GM23248 (cell line): Measurements from ENCODE around the gene IGFALS. TPM values are rescaled to one million over a fixed set of nuclear protein-coding genes. Genes with fewer than 3 reads are reported as not detected.

Source experiments
- DNase-seq: peaks from one replicate; pipeline ENCODE4 v3.0.0-alpha.2; 2015
- H2AFZ ChIP-seq: fragments of 200-600 bp; sonication (generic); 2 replicates; pipeline ENCODE4 v1.6.1; 2016; ENCODE audit warnings: antibody characterized with exemption
- H3F3A ChIP-seq: fragments of 200-600 bp; sonication (generic); 2 replicates; pipeline ENCODE4 v1.6.1; 2016; ENCODE audit warnings: mild to moderate bottlenecking, antibody characterized with exemption, mixed run types; ENCODE audit not compliant: insufficient read depth
- H3K27ac ChIP-seq: fragments of 200-600 bp; sonication (generic); 2 replicates; pipeline ENCODE4 v1.5.1; 2016; ENCODE audit warnings: mild to moderate bottlenecking
- H3K27me3 ChIP-seq: fragments of 200-600 bp; sonication (generic); replicated peaks from 2 replicates; pipeline ENCODE4 v1.6.1; 2016; ENCODE audit warnings: mild to moderate bottlenecking; ENCODE audit not compliant: insufficient read depth
- H3K36me3 ChIP-seq: fragments of 200-600 bp; sonication (generic); 2 replicates; pipeline ENCODE4 v1.6.1; 2016; ENCODE audit warnings: low read depth, mild to moderate bottlenecking
- H3K4me1 ChIP-seq: fragments of 200-600 bp; sonication (generic); 2 replicates; pipeline ENCODE4 v1.6.1; 2016; ENCODE audit warnings: mild to moderate bottlenecking; ENCODE audit not compliant: insufficient read depth
- H3K4me2 ChIP-seq: fragments of 200-600 bp; sonication (generic); one replicate; pipeline ENCODE4 v1.6.1; 2016; ENCODE audit warnings: mild to moderate bottlenecking; ENCODE audit not compliant: unreplicated experiment
- H3K4me3 ChIP-seq: fragments of 200-600 bp; sonication (generic); 2 replicates; pipeline ENCODE4 v1.5.1; 2016; ENCODE audit warnings: mild to moderate bottlenecking
- H3K79me2 ChIP-seq: fragments of 200-600 bp; sonication (generic); 2 replicates; pipeline ENCODE4 v1.6.1; 2016; ENCODE audit warnings: mild to moderate bottlenecking; ENCODE audit not compliant: insufficient read depth
- H3K9ac ChIP-seq: fragments of 200-600 bp; sonication (generic); 2 replicates; pipeline ENCODE4 v1.6.1; 2016; ENCODE audit warnings: mild to moderate bottlenecking
- H3K9me2 ChIP-seq: fragments of 200-600 bp; sonication (generic); 2 replicates; pipeline ENCODE4 v1.6.1; 2016; ENCODE audit warnings: mixed run types, mild to moderate bottlenecking, moderate library complexity; ENCODE audit not compliant: insufficient read depth
- H3K9me3 ChIP-seq: fragments of 200-600 bp; sonication (generic); one replicate; pipeline ENCODE4 v1.6.1; 2017; ENCODE audit warnings: low read depth
- H4K20me1 ChIP-seq: fragments of 200-600 bp; sonication (generic); 2 replicates; pipeline ENCODE4 v1.6.0; 2016; ENCODE audit not compliant: insufficient read depth
- EZH2 ChIP-seq: fragments of 200-600 bp; sonication (generic); IDR thresholded peaks from 2 replicates; pipeline ENCODE4 v1.6.1; 2018; ENCODE audit warnings: antibody characterized with exemption, mild to moderate bottlenecking; ENCODE audit not compliant: insufficient read depth, poor library complexity, severe bottlenecking
- EZH2phosphoT487 ChIP-seq: fragments of 200-600 bp; sonication (generic); IDR thresholded peaks from 2 replicates; pipeline ENCODE4 v1.6.1; 2018; ENCODE audit warnings: antibody characterized with exemption, moderate library complexity, mild to moderate bottlenecking, low read depth; ENCODE audit not compliant: insufficient read depth
- WGBS, 2 experiments: methylation state at CpG; one replicate each; pipeline ENCODE4 v1.1.6; 2015 to 2017; ENCODE audit warnings: low lambda C conversion rate in 2 of 2, low coverage in 1 of 2; ENCODE audit errors: missing lambda C conversion rate in 2 of 2; 5-methylcytosine and 5-hydroxymethylcytosine counted together
- in situ Hi-C: fragments of 300-500 bp; cut with MboI; formaldehyde crosslinking; loops from 2 replicates; pipeline ENCODE4 v1.15.0; 2020
- polyA plus RNA-seq: library from polyadenylated mRNA; unstranded; fragments of >200 nt; fragmentation: Nextera tagmentation; extraction: Ambion mirVana; gene quantifications from 2 replicates; pipeline ENCODE4 v1.2.1, GENCODE V29; 2016
- total RNA-seq: library from RNA; depleted of rRNA; stranded (reverse); fragments of >200 nt; shearing (Covaris generic); gene quantifications from 2 replicates; pipeline ENCODE4 v1.2.3, GENCODE V29; 2014

Gene IGFALS
- total and polyA plus RNA-seq, 2 experiments from 2014 or later: not detected

GRCh38 chr16:1821861-1822611 lies 28.5 kb upstream of the IGFALS start:
- TF ChIP-seq EZH2 (no peak), EZH2phosphoT487 (no peak)
- Histone ChIP-seq H2AFZ (no peak overlapping the region), H3K9me2 (no peaks in the 10 kb centered on the region), H3K27me3 (no peaks in the 10 kb centered on the region), H3K36me3 (no peaks in the 10 kb centered on the region), H3K9me3 (no peaks in the 10 kb centered on the region), H3K4me1 (no peaks in the 10 kb centered on the region), H4K20me1 (no peaks in the 10 kb centered on the region), H3K79me2 (peaks cover 26% of the 10 kb centered on the region), H3K4me2 (no peak overlapping the region), H3F3A (no peaks in the 10 kb centered on the region), H3K27ac (no peak overlapping the region), H3K9ac (no peak overlapping the region), H3K4me3 (no peak overlapping the region)
- WGBS, 2 experiments: 93 to 94% methylated on average over 21 to 24 of the region's 24 CpGs
- in situ Hi-C loops: no loop called here
- DNase-seq: no peak

- no peak for DNase-seq
- Histone ChIP-seq H3K27ac (no peak overlapping the region), H3F3A (no peaks in the 10 kb centered on the region), H3K36me3 (no peaks in the 10 kb centered on the region; the same call in 1 of the 2 replicates), H3K9ac (no peak overlapping the region), H3K9me3 (no peaks in the 10 kb centered on the region), H3K79me2 (peaks cover 26% of the 10 kb centered on the region), H4K20me1 (no peaks in the 10 kb centered on the region), H3K27me3 (no peaks in the 10 kb centered on the region), H2AFZ (no peak overlapping the region), H3K4me2 (no peak overlapping the region), H3K9me2 (no peaks in the 10 kb centered on the region), H3K4me1 (no peaks in the 10 kb centered on the region), H3K4me3 (no peak overlapping the region)
- WGBS, 2 experiments: 92 to 94% methylated on average over 12 of the region's 12 CpGs
- TF ChIP-seq EZH2 (no peak), EZH2phosphoT487 (no peak)
- in situ Hi-C loops: no loop called here
Measured at GRCh38 chr16:1820946-1821290, 27.4 kb upstream of the IGFALS start.

- 85% methylated on average over 24 to 25 of the region's 25 CpGs for WGBS, 2 experiments
- Histone ChIP-seq H3K36me3 (no peaks in the 10 kb centered on the region; the same call in 1 of the 2 replicates), H3K9ac (no peak overlapping the region), H3F3A (no peaks in the 10 kb centered on the region), H3K9me3 (no peaks in the 10 kb centered on the region), H3K4me1 (no peaks in the 10 kb centered on the region), H3K27me3 (no peaks in the 10 kb centered on the region), H3K4me2 (no peak overlapping the region), H2AFZ (no peak overlapping the region), H4K20me1 (no peaks in the 10 kb centered on the region), H3K79me2 (peaks cover 21% of the 10 kb centered on the region), H3K4me3 (no peak overlapping the region), H3K27ac (no peak overlapping the region), H3K9me2 (no peaks in the 10 kb centered on the region)
- TF ChIP-seq EZH2phosphoT487 (no peak), EZH2 (no peak)
- in situ Hi-C loops: no loop called here
- DNase-seq: no peak
Measured at GRCh38 chr16:1820096-1820945, 26.8 kb upstream of the IGFALS start.

GRCh38 chr16:1819611-1820010 lies 26.1 kb upstream of the IGFALS start:
- H3K79me2 ChIP-seq: peaks cover 14% of the 10 kb centered on the region
- no peak overlapping the region for H3K4me2 ChIP-seq
- H2AFZ ChIP-seq: no peak overlapping the region
- no peak overlapping the region for H3K27ac ChIP-seq
- WGBS, 2 experiments: 93 to 96% methylated on average over 15 of the region's 15 CpGs
- no peak overlapping the region for H3K4me3 ChIP-seq
- H3K36me3 ChIP-seq: no peaks in the 10 kb centered on the region; the same call in 1 of the 2 replicates
- no peak for DNase-seq
- no peaks in the 10 kb centered on the region for H4K20me1 ChIP-seq
- no peaks in the 10 kb centered on the region for H3K9me3 ChIP-seq
- no peaks in the 10 kb centered on the region for H3K4me1 ChIP-seq
- H3F3A ChIP-seq: no peaks in the 10 kb centered on the region
- TF ChIP-seq EZH2phosphoT487 (no peak), EZH2 (no peak)
- no peaks in the 10 kb centered on the region for H3K27me3 ChIP-seq
- in situ Hi-C loops: no loop called here
- H3K9ac ChIP-seq: no peak overlapping the region
- H3K9me2 ChIP-seq: no peaks in the 10 kb centered on the region
